SK-N-SH (cell line): ENCODE measurements around the gene TMEM182.

Source experiments
- RFX5 ChIP-seq: IDR thresholded peaks from 2 replicates; pipeline ENCODE4 v1.6.1; 2012; ENCODE audit warnings: mild to moderate bottlenecking, improper control_type of control experiment, low read length
- TF ChIP-seq, protein P1 (sequence below): fragments of 200-600 bp; sonication (generic); IDR thresholded peaks from 2 replicates; pipeline ENCODE4 v1.6.1; 2017; ENCODE audit warnings: antibody characterized with exemption, mild to moderate bottlenecking, moderate library complexity
- TF ChIP-seq, protein P2 (sequence below): fragments of 150-350 bp; IDR thresholded peaks from 2 replicates; pipeline ENCODE4 v1.6.1; 2017; ENCODE audit warnings: antibody characterized with exemption, low read length, low read depth, borderline replicate concordance

DNA sequence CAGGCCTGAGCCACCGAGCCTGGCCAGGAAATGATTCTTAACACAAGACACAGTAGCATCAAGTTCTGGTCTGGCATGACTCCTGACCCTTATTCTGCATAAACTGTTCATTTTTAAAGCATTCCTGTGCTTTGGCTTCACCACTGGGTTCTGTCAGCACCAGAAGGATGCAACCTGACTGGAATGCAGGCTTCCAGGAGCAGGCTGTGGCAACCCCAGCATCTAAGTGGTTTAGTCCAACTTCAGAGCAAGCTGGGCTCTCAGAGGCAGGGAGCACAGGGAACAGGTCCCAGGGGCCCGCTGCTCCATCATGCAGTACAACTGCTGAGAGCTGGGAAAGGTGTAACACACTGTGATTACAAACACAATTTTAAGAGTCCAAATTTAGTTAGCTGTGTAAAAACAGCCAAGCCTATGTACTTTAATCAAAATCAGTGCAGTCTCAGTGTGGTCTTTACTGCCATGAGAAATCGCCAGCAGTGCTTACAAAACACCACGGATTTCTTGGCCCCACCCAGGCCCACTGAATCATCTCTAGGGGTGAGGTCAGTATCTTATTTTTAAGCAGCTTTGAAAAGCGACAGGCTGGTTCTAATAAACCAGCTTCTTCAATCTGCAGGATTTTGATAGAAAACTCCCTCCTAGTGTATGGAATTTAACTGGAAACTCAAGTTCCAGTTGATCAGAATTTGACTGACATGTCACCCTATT, 44.4 kb upstream of the TMEM182 start:
- TF ChIP-seq, protein P1, sequence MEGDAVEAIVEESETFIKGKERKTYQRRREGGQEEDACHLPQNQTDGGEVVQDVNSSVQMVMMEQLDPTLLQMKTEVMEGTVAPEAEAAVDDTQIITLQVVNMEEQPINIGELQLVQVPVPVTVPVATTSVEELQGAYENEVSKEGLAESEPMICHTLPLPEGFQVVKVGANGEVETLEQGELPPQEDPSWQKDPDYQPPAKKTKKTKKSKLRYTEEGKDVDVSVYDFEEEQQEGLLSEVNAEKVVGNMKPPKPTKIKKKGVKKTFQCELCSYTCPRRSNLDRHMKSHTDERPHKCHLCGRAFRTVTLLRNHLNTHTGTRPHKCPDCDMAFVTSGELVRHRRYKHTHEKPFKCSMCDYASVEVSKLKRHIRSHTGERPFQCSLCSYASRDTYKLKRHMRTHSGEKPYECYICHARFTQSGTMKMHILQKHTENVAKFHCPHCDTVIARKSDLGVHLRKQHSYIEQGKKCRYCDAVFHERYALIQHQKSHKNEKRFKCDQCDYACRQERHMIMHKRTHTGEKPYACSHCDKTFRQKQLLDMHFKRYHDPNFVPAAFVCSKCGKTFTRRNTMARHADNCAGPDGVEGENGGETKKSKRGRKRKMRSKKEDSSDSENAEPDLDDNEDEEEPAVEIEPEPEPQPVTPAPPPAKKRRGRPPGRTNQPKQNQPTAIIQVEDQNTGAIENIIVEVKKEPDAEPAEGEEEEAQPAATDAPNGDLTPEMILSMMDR, result no peak
- TF ChIP-seq RFX5, result no peak
- TF ChIP-seq, protein P2, sequence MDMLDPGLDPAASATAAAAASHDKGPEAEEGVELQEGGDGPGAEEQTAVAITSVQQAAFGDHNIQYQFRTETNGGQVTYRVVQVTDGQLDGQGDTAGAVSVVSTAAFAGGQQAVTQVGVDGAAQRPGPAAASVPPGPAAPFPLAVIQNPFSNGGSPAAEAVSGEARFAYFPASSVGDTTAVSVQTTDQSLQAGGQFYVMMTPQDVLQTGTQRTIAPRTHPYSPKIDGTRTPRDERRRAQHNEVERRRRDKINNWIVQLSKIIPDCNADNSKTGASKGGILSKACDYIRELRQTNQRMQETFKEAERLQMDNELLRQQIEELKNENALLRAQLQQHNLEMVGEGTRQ, result no peak
